AG04449 (cell line): ENCODE data around the gene LRP1.

Experiments used
- CTCF ChIA-PET: fragments of 350-600 bp; formaldehyde crosslinking; extraction: SDS; loops from one replicate; lab custom pipeline; 2021; ENCODE audit warnings: antibody characterized with exemption; lab: Yijun Ruan, JAX
- POLR2A ChIA-PET: fragments of 400-600, 350-600 bp; formaldehyde crosslinking; extraction: SDS; loops from one replicate; lab custom pipeline; 2020; ENCODE audit warnings: antibody characterized with exemption, inconsistent platforms; lab: Yijun Ruan, JAX
- DNase-seq: peaks from one replicate; pipeline ENCODE4 v3.0.0-alpha.2; 2010; ENCODE audit warnings: low read depth, low spot score
- H3K4me3 ChIP-seq: 2 replicates; pipeline ENCODE4 v1.5.1; 2011; ENCODE audit warnings: low read depth, mild to moderate bottlenecking, control low read depth, low read length
- TF ChIP-seq, protein P1 (sequence below): IDR thresholded peaks from one replicate; pipeline ENCODE4 v1.5.1; 2011; ENCODE audit warnings: mild to moderate bottlenecking, moderate library complexity, low read length, control low read depth, inconsistent platforms; ENCODE audit not compliant: insufficient read depth; ENCODE audit errors: missing control alignments

LRP1 gene

GRCh38 chr12:57127726-57128518 is at the start of gene LRP1:
Gene LRP1 (plus strand): TSS chr12:57128483. CDS start chr12:57128965, 482 bp downstream.
- ChIA-PET CTCF (interaction anchor here (0.7 to 24.7 kb wide), 13 partner anchors 11 to 115 kb away, joined by 3 to 874 read pairs (median 7); partner anchors contain the start of genes LRP1-AS, SHMT2 and STAT6), POLR2A (interaction anchor here (0.6 to 2.3 kb wide), 21 partner anchors 9 to 113 kb away, joined by 3 to 23 read pairs (median 4); partner anchors contain the start of genes LRP1-AS, NAB2, NEMP1 and SHMT2)
- TF ChIP-seq, protein P1, sequence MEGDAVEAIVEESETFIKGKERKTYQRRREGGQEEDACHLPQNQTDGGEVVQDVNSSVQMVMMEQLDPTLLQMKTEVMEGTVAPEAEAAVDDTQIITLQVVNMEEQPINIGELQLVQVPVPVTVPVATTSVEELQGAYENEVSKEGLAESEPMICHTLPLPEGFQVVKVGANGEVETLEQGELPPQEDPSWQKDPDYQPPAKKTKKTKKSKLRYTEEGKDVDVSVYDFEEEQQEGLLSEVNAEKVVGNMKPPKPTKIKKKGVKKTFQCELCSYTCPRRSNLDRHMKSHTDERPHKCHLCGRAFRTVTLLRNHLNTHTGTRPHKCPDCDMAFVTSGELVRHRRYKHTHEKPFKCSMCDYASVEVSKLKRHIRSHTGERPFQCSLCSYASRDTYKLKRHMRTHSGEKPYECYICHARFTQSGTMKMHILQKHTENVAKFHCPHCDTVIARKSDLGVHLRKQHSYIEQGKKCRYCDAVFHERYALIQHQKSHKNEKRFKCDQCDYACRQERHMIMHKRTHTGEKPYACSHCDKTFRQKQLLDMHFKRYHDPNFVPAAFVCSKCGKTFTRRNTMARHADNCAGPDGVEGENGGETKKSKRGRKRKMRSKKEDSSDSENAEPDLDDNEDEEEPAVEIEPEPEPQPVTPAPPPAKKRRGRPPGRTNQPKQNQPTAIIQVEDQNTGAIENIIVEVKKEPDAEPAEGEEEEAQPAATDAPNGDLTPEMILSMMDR = no peak

GRCh38 chr12:57078519-57079404 is 49.5 kb upstream of the LRP1 start, which contains the start of gene NEMP1:
Gene NEMP1 (minus strand): TSS chr12:57078791. CDS start chr12:57078745, 46 bp downstream.
- TF ChIP-seq, protein P1 = no peak
- ChIA-PET CTCF (interaction anchor here (0.8 to 3.9 kb wide), 20 partner anchors 8 to 166 kb away, joined by 3 to 26 read pairs (median 6); partner anchors contain the start of genes STAT6 and ZBTB39), POLR2A (interaction anchor here (0.7 to 2.4 kb wide), 8 partner anchors 9 to 91 kb away, joined by 3 to 35 read pairs (median 4); partner anchors contain the start of genes LRP1, NAB2 and STAT6)
- peak within 1 kb of the TSS; percentile 77 for H3K4me3 ChIP-seq
- DNase-seq = peak; percentile 100

More at GRCh38 chr12:57127726-57128518, at the start of gene LRP1:
- peak within 1 kb of the TSS; percentile 87 for H3K4me3 ChIP-seq
- DNase-seq = no peak

DNA sequence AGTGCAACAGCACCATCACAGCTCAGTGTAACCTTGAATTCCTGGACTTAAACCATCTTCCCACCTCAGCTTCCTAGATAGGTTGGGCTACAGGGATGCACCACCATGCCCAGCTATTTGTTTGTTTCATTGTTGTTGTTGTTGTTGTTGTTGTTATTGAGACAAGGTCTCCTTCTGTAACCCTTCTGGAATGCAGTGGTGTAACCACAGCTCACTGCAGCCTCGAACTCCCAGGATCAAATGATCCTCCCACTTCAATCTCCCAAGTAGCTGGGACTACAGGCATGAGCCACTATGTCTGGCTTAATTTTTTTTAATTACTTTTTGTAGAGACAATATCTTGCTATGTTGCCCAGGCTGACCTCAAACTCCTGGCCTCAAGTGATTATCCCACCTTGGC is 48.5 kb upstream of the LRP1 start:
- ChIA-PET CTCF (interaction anchor here (0.7 to 3.9 kb wide), 17 partner anchors 9 to 165 kb away, joined by 3 to 26 read pairs (median 6); partner anchors contain the start of genes STAT6 and ZBTB39), POLR2A (interaction anchor here (1.4 to 2.4 kb wide), 4 partner anchors 8 to 31 kb away, joined by 3 to 35 read pairs (median 12); partner anchors contain the start of genes NAB2 and STAT6)
- DNase-seq = no peak
- TF ChIP-seq, protein P1 = no peak
- no peak overlapping the region for H3K4me3 ChIP-seq

DNA sequence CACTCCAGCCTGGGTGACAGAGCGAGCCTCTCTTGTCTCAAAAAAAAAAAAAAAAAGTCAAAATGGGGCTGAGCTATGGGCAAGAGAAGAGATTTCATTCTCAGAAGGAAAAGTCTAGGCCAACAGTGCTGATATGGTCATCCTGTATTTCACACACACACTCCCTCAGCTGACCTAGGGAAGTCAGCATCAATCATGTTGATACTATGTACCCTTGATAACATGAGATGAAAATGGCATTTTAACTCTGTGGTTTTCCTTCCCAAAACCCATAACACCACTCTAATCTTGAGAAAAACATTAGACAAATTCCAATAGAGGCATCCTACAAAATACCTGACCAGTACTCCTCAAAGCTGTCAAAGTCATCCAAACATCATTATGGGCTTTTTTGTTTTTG is 47.4 kb upstream of the LRP1 start:
- H3K4me3 ChIP-seq = no peak overlapping the region
- POLR2A ChIA-PET = no interaction called here
- TF ChIP-seq, protein P1 = no peak
- no peak for DNase-seq
- CTCF ChIA-PET = interaction anchor here (2.3 to 5.6 kb wide), 5 partner anchors 10 to 43 kb away, joined by 6 to 26 read pairs (median 18); partner anchors contain the start of gene STAT6

GRCh38 chr12:57085999-57086492 is 42.2 kb upstream of the LRP1 start:
- peak overlapping the region; percentile 79 for H3K4me3 ChIP-seq
- ChIA-PET POLR2A (interaction anchor here (3.7 to 5.0 kb wide), 2 partner anchors 7 to 26 kb away, joined by 35 to 81 read pairs; partner anchors contain the start of genes NEMP1 and STAT6), CTCF (interaction anchor here (0.9 to 16.5 kb wide), 5 partner anchors 16 to 38 kb away, joined by 3 to 218 read pairs (median 23); partner anchors contain the start of gene STAT6)
- TF ChIP-seq, protein P1 = no peak
- DNase-seq = no peak
